ENCODE results near the gene OR6K6.

Gene OR6K6

GRCh38 chr1:158732524-158732923 lies 22.0 kb upstream of the OR6K6 start:
- TF ChIP-seq EZH2phosphoT487 (IDR thresholded peaks at IDR 0.05; ENCODE audit: borderline replicate concordance, low read length) = no peak
- Histone ChIP-seq H3K4me2 (ENCODE audit: low read length) (no peak overlapping the region), H3K27ac (ENCODE audit: low read depth, low read length) (no peak overlapping the region), H3K79me2 (ENCODE audit: control insufficient read depth, low read length) (no peaks in the 10 kb centered on the region), H3K9me2 (replicated peaks; ENCODE audit: control insufficient read depth, low read length) (no peaks in the 10 kb centered on the region), H3K36me3 (ENCODE audit: control insufficient read depth, low read length) (no peaks in the 10 kb centered on the region), H3F3A (ENCODE audit: control insufficient read depth, insufficient read depth) (no peaks in the 10 kb centered on the region), H3K4me3 (ENCODE audit: low read length) (no peak overlapping the region), H4K20me1 (ENCODE audit: control insufficient read depth, insufficient read depth, low read depth, low read length) (no peaks in the 10 kb centered on the region), H3K9me3 (ENCODE audit: control insufficient read depth, insufficient read depth, low read length) (no peaks in the 10 kb centered on the region), H3K27me3 (ENCODE audit: control insufficient read depth, low read length) (no peaks in the 10 kb centered on the region), H3K4me1 (ENCODE audit: control insufficient read depth, low read length) (no peaks in the 10 kb centered on the region)

GRCh38 chr1:158735848-158736247 lies 18.7 kb upstream of the OR6K6 start:
- H3K4me2 ChIP-seq (ENCODE audit: low read length) = no peak overlapping the region
- H3K9me3 ChIP-seq (ENCODE audit: control insufficient read depth, insufficient read depth, low read length) = no peaks in the 10 kb centered on the region
- no peaks in the 10 kb centered on the region for H3K4me1 ChIP-seq (ENCODE audit: control insufficient read depth, low read length)
- H3K9me2 ChIP-seq (replicated peaks; ENCODE audit: control insufficient read depth, low read length) = no peaks in the 10 kb centered on the region
- no peaks in the 10 kb centered on the region for H3K36me3 ChIP-seq (ENCODE audit: control insufficient read depth, low read length)
- H3K79me2 ChIP-seq (ENCODE audit: control insufficient read depth, low read length) = no peaks in the 10 kb centered on the region
- no peak overlapping the region for H3K4me3 ChIP-seq (ENCODE audit: low read length)
- no peaks in the 10 kb centered on the region for H3F3A ChIP-seq (ENCODE audit: control insufficient read depth, insufficient read depth)
- H3K27me3 ChIP-seq (ENCODE audit: control insufficient read depth, low read length) = no peaks in the 10 kb centered on the region
- no peak for TF ChIP-seq CTCF (IDR thresholded peaks at IDR 0.05; ENCODE audit: low read depth, low read length, poor library complexity, severe bottlenecking)
- TF ChIP-seq EZH2phosphoT487 (IDR thresholded peaks at IDR 0.05; ENCODE audit: borderline replicate concordance, low read length) = no peak
- no peaks in the 10 kb centered on the region for H4K20me1 ChIP-seq (ENCODE audit: control insufficient read depth, insufficient read depth, low read depth, low read length)
- no peak overlapping the region for H3K27ac ChIP-seq (ENCODE audit: low read depth, low read length)

- Histone ChIP-seq H3F3A (ENCODE audit: control insufficient read depth, insufficient read depth) (no peaks in the 10 kb centered on the region), H3K4me3 (ENCODE audit: low read length) (no peak overlapping the region), H3K9me2 (replicated peaks; ENCODE audit: control insufficient read depth, low read length) (no peaks in the 10 kb centered on the region), H3K79me2 (ENCODE audit: control insufficient read depth, low read length) (no peaks in the 10 kb centered on the region), H3K27ac (ENCODE audit: low read depth, low read length) (no peak overlapping the region), H3K36me3 (ENCODE audit: control insufficient read depth, low read length) (no peaks in the 10 kb centered on the region), H3K4me2 (ENCODE audit: low read length) (no peak overlapping the region), H3K27me3 (ENCODE audit: control insufficient read depth, low read length) (0 out of 2 replicates have a peak, but pooled peaks cover 2% of the 10 kb centered on the region), H3K9me3 (ENCODE audit: control insufficient read depth, insufficient read depth, low read length) (no peaks in the 10 kb centered on the region), H4K20me1 (ENCODE audit: control insufficient read depth, insufficient read depth, low read depth, low read length) (no peaks in the 10 kb centered on the region), H3K4me1 (ENCODE audit: control insufficient read depth, low read length) (no peaks in the 10 kb centered on the region)
- TF ChIP-seq EZH2phosphoT487 (IDR thresholded peaks at IDR 0.05; ENCODE audit: borderline replicate concordance, low read length) = no peak
Observed at GRCh38 chr1:158752155-158752712, 2.3 kb upstream of the OR6K6 start.

GRCh38 chr1:158771950-158772866 lies 17.7 kb downstream of the OR6K6 start, which contains the start of gene OR6N1:
TSS of gene OR6N1 (minus strand) at chr1:158772195. CDS start at chr1:158766682, 5,513 bp downstream.
- no peak within 1 kb of the TSS for H3K4me2 ChIP-seq (ENCODE audit: low read length)
- TF ChIP-seq CTCF (IDR thresholded peaks at IDR 0.05; ENCODE audit: low read depth, low read length, poor library complexity, severe bottlenecking) = no peak
- no peak for TF ChIP-seq EZH2phosphoT487 (IDR thresholded peaks at IDR 0.05; ENCODE audit: borderline replicate concordance, low read length)
- no peaks in the 10 kb centered on the region for H3K27me3 ChIP-seq (ENCODE audit: control insufficient read depth, low read length)
- H3K4me3 ChIP-seq (ENCODE audit: low read length) = no peak within 1 kb of the TSS
- no peaks in the 10 kb centered on the region for H3K9me3 ChIP-seq (ENCODE audit: control insufficient read depth, insufficient read depth, low read length)
- no peaks in the 10 kb centered on the region for H3K36me3 ChIP-seq (ENCODE audit: control insufficient read depth, low read length)
- no peaks in the 10 kb centered on the region for H4K20me1 ChIP-seq (ENCODE audit: control insufficient read depth, insufficient read depth, low read depth, low read length)
- H3K9me2 ChIP-seq (replicated peaks; ENCODE audit: control insufficient read depth, low read length) = no peaks in the 10 kb centered on the region
- H3K27ac ChIP-seq (ENCODE audit: low read depth, low read length) = no peak within 1 kb of the TSS
- H3F3A ChIP-seq (ENCODE audit: control insufficient read depth, insufficient read depth) = no peaks in the 10 kb centered on the region
- no peaks in the 10 kb centered on the region for H3K79me2 ChIP-seq (ENCODE audit: control insufficient read depth, low read length)
- no peaks in the 10 kb centered on the region for H3K4me1 ChIP-seq (ENCODE audit: control insufficient read depth, low read length)
